Uterus (tissue), 2 donors: Measurements from ENCODE around the gene TRIM10.

Experiments
- POLR2A ChIP-seq, 2 donors: fragments of 450-650 bp; IDR thresholded peaks; one replicate each; pipeline ENCODE4 v1.6.1; 2016; ENCODE audit warnings: antibody characterized with exemption in 2 of 2, mild to moderate bottlenecking in 1 of 2, moderate library complexity in 1 of 2
- TF ChIP-seq, protein P1 (sequence below), 4 experiments: fragments of 200-600 bp in 2 of 4; fragments of 450-650 bp in 2 of 4; sonication (generic) in 2 of 4; IDR thresholded peaks; one replicate each; pipeline ENCODE4 v1.5.1; 2016 to 2019; ENCODE audit warnings: antibody characterized with exemption in 4 of 4, mild to moderate bottlenecking in 2 of 4, moderate library complexity in 1 of 4

DNA sequence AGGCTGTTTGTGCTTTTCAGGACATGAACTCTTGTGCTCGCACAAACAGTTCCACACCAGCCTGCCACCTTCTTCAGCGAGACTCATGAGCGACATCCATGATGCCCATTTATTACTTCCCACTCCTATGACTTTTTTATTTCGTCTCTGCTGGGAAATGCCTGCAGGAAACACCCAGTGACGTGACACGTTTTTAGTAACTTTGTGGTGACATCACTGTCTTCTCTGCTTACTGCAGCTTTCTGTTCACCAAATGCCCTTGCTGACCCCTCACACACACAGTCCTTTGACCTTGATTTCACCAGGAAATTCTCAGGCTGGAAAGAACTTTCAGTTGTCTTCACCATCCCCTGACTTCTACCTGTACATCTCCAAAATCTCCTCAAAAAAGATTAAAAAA, 16.2 kb downstream of the TRIM10 start:
- TF ChIP-seq, protein P1, sequence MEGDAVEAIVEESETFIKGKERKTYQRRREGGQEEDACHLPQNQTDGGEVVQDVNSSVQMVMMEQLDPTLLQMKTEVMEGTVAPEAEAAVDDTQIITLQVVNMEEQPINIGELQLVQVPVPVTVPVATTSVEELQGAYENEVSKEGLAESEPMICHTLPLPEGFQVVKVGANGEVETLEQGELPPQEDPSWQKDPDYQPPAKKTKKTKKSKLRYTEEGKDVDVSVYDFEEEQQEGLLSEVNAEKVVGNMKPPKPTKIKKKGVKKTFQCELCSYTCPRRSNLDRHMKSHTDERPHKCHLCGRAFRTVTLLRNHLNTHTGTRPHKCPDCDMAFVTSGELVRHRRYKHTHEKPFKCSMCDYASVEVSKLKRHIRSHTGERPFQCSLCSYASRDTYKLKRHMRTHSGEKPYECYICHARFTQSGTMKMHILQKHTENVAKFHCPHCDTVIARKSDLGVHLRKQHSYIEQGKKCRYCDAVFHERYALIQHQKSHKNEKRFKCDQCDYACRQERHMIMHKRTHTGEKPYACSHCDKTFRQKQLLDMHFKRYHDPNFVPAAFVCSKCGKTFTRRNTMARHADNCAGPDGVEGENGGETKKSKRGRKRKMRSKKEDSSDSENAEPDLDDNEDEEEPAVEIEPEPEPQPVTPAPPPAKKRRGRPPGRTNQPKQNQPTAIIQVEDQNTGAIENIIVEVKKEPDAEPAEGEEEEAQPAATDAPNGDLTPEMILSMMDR (IDR thresholded peaks at IDR 0.05) = no peak
- TF ChIP-seq POLR2A (IDR thresholded peaks at IDR 0.05) = no peak
